Omental fat pad (tissue), 4 donors: ENCODE measurements around the gene UPK3BL1. TPM values are rescaled to one million over a fixed set of nuclear protein-coding genes. Genes with fewer than 3 reads are reported as not detected.
A peak's percentile ranks its signal among the peaks of the same experiment; 100 is the strongest.
"Not testable (repeated sequence)": the region's sequence is repeated elsewhere in the genome, so short reads cannot be mapped to it uniquely, and the experiment has no call there.

Experiments used
- ATAC-seq: fragments of 150-250 bp; one replicate; pipeline ENCODE4 v1.9.1; 2016; ENCODE audit warnings: mild to moderate bottlenecking, moderate library complexity; ENCODE audit not compliant: low FRiP score
- DNase-seq: peaks from one replicate; pipeline ENCODE4 v3.0.0-alpha.2; 2019; ENCODE audit warnings: low spot score
- total RNA-seq, 4 donors: library from RNA; depleted of rRNA; stranded (reverse); fragments of >200 nt; gene quantifications; one replicate each; pipeline ENCODE4 v1.1.0, GENCODE V29; 2016

UPK3BL1 gene
- 10 to 100 TPM; 13.6 to 32.0 (median 26.2) TPM for total RNA-seq

- not testable (repeated sequence) for DNase-seq, ATAC-seq
Observed at GRCh38 chr7:102642691-102643090, at the start of gene UPK3BL1. TSS of gene UPK3BL1 (minus strand) at chr7:102642791. CDS start at chr7:102642741, 50 bp downstream.

GRCh38 chr7:102690602-102691001 lies 48.0 kb upstream of the UPK3BL1 start:
- DNase-seq, ATAC-seq: not testable (repeated sequence)

GRCh38 chr7:102689436-102690282 lies 47.1 kb upstream of the UPK3BL1 start:
- peak; percentile 5 for ATAC-seq
- not testable (repeated sequence) for DNase-seq

- ATAC-seq = peak; percentile 97
- DNase-seq = not testable (repeated sequence)
Observed at GRCh38 chr7:102688299-102689036, 45.9 kb upstream of the UPK3BL1 start.

GRCh38 chr7:102682560-102682959 lies 40.0 kb upstream of the UPK3BL1 start:
- DNase-seq = not testable (repeated sequence)
- ATAC-seq = peak; percentile 65

- not testable (repeated sequence) for ATAC-seq, DNase-seq
Observed at GRCh38 chr7:102680780-102681179, 38.2 kb upstream of the UPK3BL1 start.

- ATAC-seq, DNase-seq: not testable (repeated sequence)
Observed at GRCh38 chr7:102675545-102675944, 33.0 kb upstream of the UPK3BL1 start.

GRCh38 chr7:102673447-102674067 lies 31.0 kb upstream of the UPK3BL1 start:
- DNase-seq, ATAC-seq: not testable (repeated sequence)

GRCh38 chr7:102671956-102672307 lies 29.3 kb upstream of the UPK3BL1 start:
- peak; percentile 38 for ATAC-seq
- not testable (repeated sequence) for DNase-seq

- DNase-seq (peak; percentile 27), ATAC-seq (peak; percentile 81)
Observed at GRCh38 chr7:102671166-102671955, 28.8 kb upstream of the UPK3BL1 start, which contains the start of gene POLR2J2. TSS of gene POLR2J2 (minus strand) at chr7:102671663. CDS start at chr7:102671601, 62 bp downstream.

- not testable (repeated sequence) for DNase-seq
Observed at GRCh38 chr7:102667523-102667922, 24.9 kb upstream of the UPK3BL1 start.

GRCh38 chr7:102666850-102667249 lies 24.3 kb upstream of the UPK3BL1 start:
- peak; percentile 34 for ATAC-seq
- DNase-seq = not testable (repeated sequence)

More at GRCh38 chr7:102667523-102667922, 24.9 kb upstream of the UPK3BL1 start:
- ATAC-seq = not testable (repeated sequence)

GRCh38 chr7:102664765-102665164 lies 22.2 kb upstream of the UPK3BL1 start:
- ATAC-seq, DNase-seq: not testable (repeated sequence)

GRCh38 chr7:102649924-102650323 lies 7.3 kb upstream of the UPK3BL1 start, which contains the start of gene SPDYE2B:
TSS of gene SPDYE2B (plus strand) at chr7:102650319. CDS start at chr7:102652349, 2,030 bp downstream.
- DNase-seq, ATAC-seq: not testable (repeated sequence)

- ATAC-seq = peak; percentile 17
- DNase-seq = not testable (repeated sequence)
Observed at GRCh38 chr7:102647813-102648212, 5.2 kb upstream of the UPK3BL1 start.

GRCh38 chr7:102643404-102643803 lies 813 bp upstream of the UPK3BL1 start:
- DNase-seq, ATAC-seq: not testable (repeated sequence)

- not testable (repeated sequence) for ATAC-seq, DNase-seq
Observed at GRCh38 chr7:102638848-102639247, 3.7 kb downstream of the UPK3BL1 start.

- not testable (repeated sequence) for DNase-seq, ATAC-seq
Observed at GRCh38 chr7:102636956-102637355, 5.6 kb downstream of the UPK3BL1 start.

- not testable (repeated sequence) for ATAC-seq, DNase-seq
Observed at GRCh38 chr7:102635354-102635753, 7.2 kb downstream of the UPK3BL1 start.
